NCI-H2107 treated with DMSO at 0.1 percent for 48 hours (cell line): ENCODE results near the gene GANC.
"Not testable (repeated sequence)": the region's sequence is repeated elsewhere in the genome, so short reads cannot be mapped to it uniquely, and the experiment has no call there.

Experiments used
- DNase-seq: peaks from one replicate; lab custom pipeline; 2025; ENCODE audit not compliant: unreplicated experiment; lab: John Stamatoyannopoulos, UW

The GANC gene

DNA sequence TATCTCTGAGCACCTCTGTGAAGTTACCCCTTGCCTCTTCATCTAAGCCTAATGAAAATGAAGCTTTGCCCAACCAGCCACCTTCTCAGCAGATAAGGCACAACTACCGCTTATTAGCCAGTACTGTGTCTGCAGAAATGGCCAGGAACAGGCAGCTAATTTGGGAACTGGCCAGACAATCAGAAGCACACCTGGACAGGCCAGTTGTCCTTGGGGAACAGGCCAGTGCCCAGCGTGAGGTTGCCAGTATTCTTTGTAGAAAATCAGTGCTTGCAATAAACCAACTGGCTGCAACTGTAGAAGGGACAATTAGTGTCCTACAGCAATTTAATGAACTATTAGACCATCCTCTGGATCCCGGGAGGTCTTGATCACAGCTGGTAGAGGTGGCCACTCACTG lies 10.7 kb downstream of the GANC start:
- DNase-seq: no peak

- DNase-seq: no peak
Observed at GRCh38 chr15:42284551-42284950, 11.6 kb downstream of the GANC start.

- DNase-seq: no peak
Observed at GRCh38 chr15:42285034-42285433, 12.0 kb downstream of the GANC start.

DNA sequence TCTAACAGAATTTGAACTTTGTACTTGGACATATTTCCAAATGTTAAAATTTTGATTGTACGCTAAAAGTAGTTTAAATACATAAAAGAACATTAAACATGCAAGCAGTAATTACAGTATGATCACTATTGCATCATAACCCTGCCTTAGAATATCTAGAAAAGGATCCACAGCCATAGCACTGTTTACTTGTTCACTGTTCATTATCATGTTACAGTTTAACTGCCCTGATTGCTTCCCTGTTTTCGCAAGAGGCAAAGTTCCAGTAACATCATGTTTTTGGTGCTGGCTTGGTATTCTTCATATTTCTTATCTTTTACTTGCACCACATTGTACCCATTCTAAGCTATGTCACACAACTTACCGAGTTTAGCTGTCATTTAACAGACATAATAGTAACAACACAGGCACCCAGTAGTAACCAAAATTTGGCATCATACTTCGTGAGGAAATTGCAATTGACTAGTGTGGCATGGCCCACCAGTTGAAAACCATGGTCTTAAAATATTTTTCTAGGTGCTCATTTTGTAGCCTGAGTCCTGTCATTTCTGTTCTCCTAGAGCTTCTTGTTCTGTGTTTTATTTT lies 13.5 kb downstream of the GANC start:
- no peak for DNase-seq

- DNase-seq: no peak
Observed at GRCh38 chr15:42287931-42288330, 14.9 kb downstream of the GANC start.

- DNase-seq: no peak
Observed at GRCh38 chr15:42289166-42289565, 16.2 kb downstream of the GANC start.

GRCh38 chr15:42301004-42301403 lies 28.0 kb downstream of the GANC start:
- not testable (repeated sequence) for DNase-seq

- DNase-seq: no peak
Observed at GRCh38 chr15:42306681-42307080, 33.7 kb downstream of the GANC start.

DNA sequence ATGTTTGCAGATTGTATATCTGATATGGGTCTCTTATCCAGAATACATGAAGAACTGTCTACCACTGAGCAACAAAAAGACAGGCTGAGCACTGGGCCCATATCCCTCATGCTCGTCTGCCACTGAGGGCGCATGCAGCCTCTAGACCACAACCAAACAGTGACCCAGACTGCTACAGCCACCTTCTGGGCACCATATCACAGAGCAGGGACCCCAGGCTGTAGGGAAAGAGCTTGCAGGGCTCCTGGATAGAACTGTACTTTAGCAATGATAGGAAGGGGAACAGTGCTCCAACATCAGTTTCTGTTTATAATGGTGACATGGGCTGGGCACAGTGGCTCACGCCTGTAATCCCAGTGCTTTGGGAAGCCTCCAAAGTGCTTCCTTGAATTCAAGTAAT lies 40.5 kb downstream of the GANC start:
- DNase-seq: no peak

DNA sequence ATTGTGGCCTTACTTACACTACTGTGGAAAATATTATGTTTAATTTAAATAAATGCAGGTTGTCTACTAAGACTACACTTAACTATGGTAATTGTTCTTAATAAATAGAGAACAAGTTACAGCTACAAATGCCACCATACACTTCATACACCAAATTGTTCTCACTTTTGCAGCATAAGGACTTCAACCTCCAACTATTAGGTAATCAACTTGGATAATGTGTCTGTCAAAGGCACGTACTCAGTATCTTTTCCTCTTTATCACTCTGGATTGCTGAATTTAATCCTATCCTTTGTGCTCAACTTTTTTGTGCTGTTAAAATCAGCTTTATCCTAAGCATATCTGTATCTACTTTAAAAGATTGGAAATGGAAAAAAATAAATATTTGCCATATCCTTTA lies 41.8 kb downstream of the GANC start:
- DNase-seq: no peak

DNA sequence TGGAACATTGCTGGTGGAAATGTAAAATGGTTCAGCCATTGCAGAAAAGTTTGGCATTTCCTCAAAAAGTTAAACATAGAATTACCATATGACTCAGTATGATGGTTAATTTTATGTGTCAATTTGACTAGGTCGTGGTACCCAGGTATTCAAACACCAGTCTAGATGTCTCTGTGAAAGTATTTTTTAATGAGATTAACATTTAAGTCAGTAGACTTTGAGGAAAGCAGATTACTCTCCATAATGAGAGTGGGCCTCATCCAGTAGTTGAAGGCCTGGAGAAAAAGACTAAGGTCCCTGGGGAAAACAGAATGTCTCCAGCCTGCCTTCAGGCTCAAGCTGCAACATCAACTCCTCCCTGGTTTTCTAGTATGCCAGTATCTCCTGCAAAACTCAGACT lies 42.5 kb downstream of the GANC start:
- no peak for DNase-seq

DNA sequence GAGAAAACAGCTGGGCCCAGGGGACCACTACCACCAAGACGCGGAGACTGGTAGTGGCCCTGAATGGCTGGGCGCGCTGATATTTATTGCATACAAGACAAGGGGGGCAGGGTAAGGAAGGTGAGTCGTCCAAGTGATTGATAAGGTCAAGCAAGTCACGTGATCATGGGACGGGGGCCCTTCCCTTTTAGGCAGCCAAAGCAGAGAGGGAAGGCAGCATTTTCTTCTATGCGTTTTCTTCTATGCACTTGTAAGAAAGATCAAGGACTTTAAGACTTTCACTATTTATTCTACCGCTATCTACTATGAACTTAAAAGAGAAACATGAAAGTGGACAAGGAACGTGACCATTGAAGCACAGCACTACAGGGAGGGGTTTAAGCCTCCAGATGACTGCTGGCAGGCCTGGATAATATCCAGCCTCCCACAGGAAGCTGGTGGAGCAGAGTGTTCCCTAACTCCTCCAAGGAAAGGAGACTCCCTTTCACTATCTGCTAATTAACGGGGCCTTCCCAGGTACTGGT lies 43.3 kb downstream of the GANC start:
- not testable (repeated sequence) for DNase-seq

GRCh38 chr15:42319206-42319605 lies 46.2 kb downstream of the GANC start:
- no peak for DNase-seq

DNA sequence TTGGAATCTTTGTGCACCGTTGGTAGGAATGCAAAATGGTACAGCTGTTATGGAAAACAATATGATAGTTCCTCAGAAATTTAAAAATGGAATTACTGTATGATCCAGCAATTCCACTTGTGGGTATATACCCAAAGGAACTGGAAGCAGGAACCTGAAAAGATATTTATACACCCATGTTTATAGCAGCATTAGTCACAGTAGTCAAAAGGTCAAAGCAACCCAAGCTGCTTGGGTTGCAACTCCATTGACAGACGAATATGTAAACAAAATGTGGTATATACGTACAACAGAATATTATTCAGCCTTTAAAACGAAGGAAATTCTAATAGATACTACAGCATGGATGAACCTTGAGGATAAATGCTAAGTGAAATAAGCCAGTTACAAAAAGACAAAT lies 51.3 kb downstream of the GANC start:
- no peak for DNase-seq

GRCh38 chr15:42329161-42329560 lies 56.2 kb downstream of the GANC start:
- DNase-seq: no peak

DNA sequence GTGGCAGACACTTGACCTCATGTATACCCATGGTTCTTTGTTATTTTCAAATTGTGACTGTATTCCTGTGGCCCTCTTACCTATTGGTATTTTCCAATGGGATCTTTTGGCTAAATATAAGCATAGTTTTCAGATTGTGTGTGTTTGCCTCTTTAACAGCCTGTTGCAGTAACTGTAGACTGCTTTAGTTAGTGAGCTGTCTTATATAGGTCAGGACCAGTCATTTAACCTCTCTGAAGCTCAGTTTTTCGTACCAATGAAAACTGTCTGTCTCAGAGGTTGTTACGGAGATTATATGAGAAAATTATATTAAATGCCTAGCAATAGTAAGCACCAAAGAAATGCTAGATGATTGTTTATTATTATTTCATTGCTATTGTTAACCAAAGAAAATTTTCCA lies 57.0 kb downstream of the GANC start:
- no peak for DNase-seq

DNA sequence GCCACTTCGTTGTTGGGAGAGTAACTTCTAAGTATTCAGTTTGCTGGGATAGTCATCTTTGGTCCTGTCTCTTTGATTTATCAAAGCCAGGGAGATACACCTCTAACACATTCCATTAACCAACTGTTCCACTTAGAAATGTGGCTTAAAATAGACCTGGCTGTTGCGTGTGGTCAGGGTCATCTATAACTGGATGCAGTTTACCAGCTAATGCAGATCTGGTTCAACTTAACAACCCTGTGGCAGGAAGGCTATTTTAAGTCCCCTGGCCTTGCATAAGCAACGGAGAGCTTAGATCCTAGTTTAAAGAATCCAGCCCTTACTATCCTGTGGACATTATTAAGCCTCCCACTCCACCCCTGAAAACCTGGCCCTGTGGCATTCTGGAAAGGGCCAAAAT lies 58.2 kb downstream of the GANC start:
- no peak for DNase-seq

DNA sequence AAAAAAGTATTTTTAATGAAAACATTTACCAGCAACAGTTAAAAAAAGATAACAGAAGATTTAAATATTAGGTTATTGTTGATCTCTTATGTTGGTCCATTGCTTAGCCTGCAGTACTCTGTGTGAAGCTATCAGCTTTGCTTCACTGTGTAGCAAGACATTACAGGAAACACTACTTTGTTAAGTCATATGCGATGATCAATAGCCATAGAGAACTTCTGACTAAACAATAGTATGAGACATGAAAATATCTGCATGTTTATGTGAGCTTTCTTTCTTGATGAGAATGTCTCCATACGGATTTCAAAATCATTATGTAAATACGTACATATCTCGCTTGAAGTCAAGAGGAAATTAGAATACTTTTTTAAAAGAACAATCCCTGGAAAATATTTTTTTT lies 59.3 kb downstream of the GANC start:
- no peak for DNase-seq

DNA sequence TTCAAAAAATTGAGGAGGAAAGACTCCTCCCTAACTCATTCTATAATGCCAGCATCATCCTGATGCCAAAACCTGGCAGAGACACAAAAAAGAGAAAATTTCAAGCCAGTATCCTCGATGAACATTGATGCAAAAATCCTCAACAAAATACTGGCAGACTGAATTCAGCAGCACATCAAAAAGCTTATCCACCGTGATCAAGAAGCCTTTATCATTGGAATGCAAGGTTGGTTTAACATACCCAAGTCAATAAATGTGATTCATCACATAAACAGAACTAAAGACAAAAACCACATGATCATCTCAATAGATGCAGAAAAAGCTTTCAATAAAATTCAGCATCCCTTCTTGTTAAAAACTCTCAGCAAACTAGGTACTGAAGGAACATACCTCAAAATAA lies 62.1 kb downstream of the GANC start:
- DNase-seq: no peak

DNA sequence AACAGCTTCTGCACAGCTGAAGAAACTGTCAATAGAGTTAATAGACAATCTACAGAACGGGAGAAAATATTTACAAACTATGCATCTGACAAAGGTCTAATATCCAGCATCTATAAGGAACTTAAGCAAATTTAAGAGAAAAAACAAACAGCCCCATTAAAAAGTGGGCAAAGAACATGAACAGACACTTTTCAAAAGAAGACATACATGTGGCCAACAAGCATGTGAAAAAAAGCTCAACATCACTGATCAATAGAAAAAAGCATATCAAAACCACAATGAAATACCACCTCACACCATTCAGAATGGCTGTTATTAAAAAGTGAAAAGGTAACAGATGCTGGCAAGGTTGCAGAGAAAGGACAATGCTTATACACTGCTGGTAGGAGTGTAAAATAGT lies 63.6 kb downstream of the GANC start:
- not testable (repeated sequence) for DNase-seq

DNA sequence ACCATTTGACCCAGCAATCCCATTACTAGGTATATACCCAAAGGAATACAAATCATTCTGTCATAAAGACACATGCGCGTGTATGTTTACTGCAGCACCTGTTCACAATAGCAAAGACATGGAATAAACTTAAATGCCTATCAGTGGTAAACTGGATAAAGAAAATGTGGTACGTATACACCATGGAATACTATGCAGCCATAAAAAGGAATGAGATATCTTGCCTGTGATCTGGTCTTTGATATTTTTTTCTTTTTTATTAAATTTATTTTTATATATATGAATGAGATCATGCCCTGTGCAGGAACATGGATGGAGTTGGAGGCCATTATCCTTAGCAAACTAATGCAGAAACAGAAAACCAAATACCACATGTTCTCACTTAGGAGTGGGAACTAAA lies 64.1 kb downstream of the GANC start:
- not testable (repeated sequence) for DNase-seq

- DNase-seq: no peak
Observed at GRCh38 chr15:42338500-42338899, 65.5 kb downstream of the GANC start.

GRCh38 chr15:42343596-42344232 lies 70.7 kb downstream of the GANC start:
- DNase-seq: no peak
